Skeletal muscle tissue (tissue), 5 donors: ENCODE data around the gene MMS19. TPM values are rescaled to one million over a fixed set of nuclear protein-coding genes. Genes with fewer than 3 reads are reported as not detected.

Experiments used
- H3K27ac ChIP-seq: one replicate; pipeline ENCODE4 v1.7.0; 2013; ENCODE audit warnings: mild to moderate bottlenecking, low read depth, low read length, inconsistent platforms
- H3K27me3 ChIP-seq, 3 donors: one replicate each; pipeline ENCODE4 v1.7.0; 2013; ENCODE audit warnings: low read length in 3 of 3; ENCODE audit not compliant: control insufficient read depth in 3 of 3, insufficient read depth in 3 of 3
- H3K36me3 ChIP-seq, 3 donors: one replicate each; pipeline ENCODE4 v1.7.0; 2013; ENCODE audit warnings: low read length in 3 of 3; ENCODE audit not compliant: control insufficient read depth in 3 of 3, insufficient read depth in 3 of 3
- H3K4me1 ChIP-seq, 3 donors: one replicate each; pipeline ENCODE4 v1.7.0; 2013; ENCODE audit warnings: low read length in 3 of 3, mild to moderate bottlenecking in 3 of 3; ENCODE audit not compliant: control insufficient read depth in 3 of 3, insufficient read depth in 3 of 3
- H3K4me3 ChIP-seq, 3 donors: one replicate each; pipeline ENCODE4 v1.7.0; 2013; ENCODE audit warnings: low read length in 3 of 3
- H3K9ac ChIP-seq, 3 donors: one replicate each; pipeline ENCODE4 v1.7.0; 2013; ENCODE audit warnings: low read length in 3 of 3, mild to moderate bottlenecking in 3 of 3, moderate library complexity in 2 of 3, low read depth in 1 of 3
- H3K9me3 ChIP-seq, 3 donors: one replicate each; pipeline ENCODE4 v1.7.0; 2013; ENCODE audit warnings: low read length in 3 of 3; ENCODE audit not compliant: control insufficient read depth in 3 of 3
- small RNA-seq: library from RNA; depleted of rRNA; stranded (forward); fragments of <200 nt; gene quantifications from one replicate; pipeline ENCODE3, GENCODE V24; 2014
- total RNA-seq: library from RNA; depleted of rRNA; stranded (reverse); fragments of >200 nt; gene quantifications from one replicate; pipeline ENCODE4 v1.2.3, GENCODE V29; 2014
- donor health status: Osteomylitis.

Gene MMS19
- total RNA-seq, 1 donor from 2014 or later, result 47.0 TPM

- Histone ChIP-seq H3K27me3 (no peaks in the 10 kb centered on the region), H3K4me3 (no peak overlapping the region), H3K36me3 (no peaks in the 10 kb centered on the region), H3K27ac (no peak overlapping the region), H3K9me3 (no peaks in the 10 kb centered on the region), H3K9ac (no peak overlapping the region), H3K4me1 (no peaks in the 10 kb centered on the region)
Measured at GRCh38 chr10:97412891-97413304, 85.3 kb downstream of the MMS19 start.

- H3K4me1 ChIP-seq, result peaks cover 4 to 6% (median 4%) of the 10 kb centered on the region in 3 donors
- H3K4me3 ChIP-seq, result no peak overlapping the region
- no peak overlapping the region for H3K27ac ChIP-seq
- H3K27me3 ChIP-seq, result no peaks in the 10 kb centered on the region
- H3K9ac ChIP-seq, result no peak overlapping the region
- H3K9me3 ChIP-seq, result no peaks in the 10 kb centered on the region
- no peaks in the 10 kb centered on the region for H3K36me3 ChIP-seq
Measured at GRCh38 chr10:97411406-97411805, 86.8 kb downstream of the MMS19 start.

GRCh38 chr10:97408496-97408992, 89.7 kb downstream of the MMS19 start:
- no peaks in the 10 kb centered on the region for H3K36me3 ChIP-seq
- no peaks in the 10 kb centered on the region for H3K9me3 ChIP-seq
- H3K27me3 ChIP-seq, result no peaks in the 10 kb centered on the region
- H3K4me1 ChIP-seq, result peaks cover 4 to 6% (median 4%) of the 10 kb centered on the region in 3 donors
- H3K9ac ChIP-seq, result no peak overlapping the region
- no peak overlapping the region for H3K4me3 ChIP-seq
- H3K27ac ChIP-seq, result no peak overlapping the region

Small RNAs within 50 kb of the gene (small RNA-seq; reads per million reads assigned to genes)
- gene RF00019, result not detected

Other genes with a start within 250 kb of the MMS19 start
- gene ARHGAP19, start 205.8 kb downstream of the MMS19 start, total RNA-seq, result 13.0 TPM
- gene FRAT1, start 179.2 kb downstream of the MMS19 start, total RNA-seq, result 2.1 TPM
- gene FRAT2, start 163.7 kb downstream of the MMS19 start, total RNA-seq, result 8.9 TPM
- gene RRP12, start 97.1 kb downstream of the MMS19 start, total RNA-seq, result 15.1 TPM
- 57.9 TPM for gene PGAM1, start 72.2 kb downstream of the MMS19 start, total RNA-seq
- 27.1 TPM for gene EXOSC1, start 52.4 kb downstream of the MMS19 start, total RNA-seq
- 32.4 TPM for gene ZDHHC16, start 52.2 kb downstream of the MMS19 start, total RNA-seq
- gene UBTD1, start 502 bp upstream of the MMS19 start, total RNA-seq, result 8.4 TPM
- 8.9 TPM for gene ANKRD2, start 74.4 kb upstream of the MMS19 start, total RNA-seq
- gene HOGA1, start 86.0 kb upstream of the MMS19 start, total RNA-seq, result 1.6 TPM
- under 0.01 TPM for gene C10orf62, start 91.3 kb upstream of the MMS19 start, total RNA-seq
- 1.0 TPM for gene MORN4, start 135.1 kb upstream of the MMS19 start, total RNA-seq
- 5.2 TPM for gene PI4K2A, start 142.2 kb upstream of the MMS19 start, total RNA-seq
- gene AVPI1, start 188.8 kb upstream of the MMS19 start, total RNA-seq, result 5.2 TPM
- gene MARVELD1, start 215.3 kb upstream of the MMS19 start, total RNA-seq, result 17.2 TPM
- gene ZFYVE27, start 238.7 kb upstream of the MMS19 start, total RNA-seq, result 8.4 TPM